Measurements from ENCODE around the gene RRP7A. TPM values are rescaled to one million over a fixed set of nuclear protein-coding genes. Genes with fewer than 3 reads are reported as not detected.

Gene RRP7A
- total and polyA plus RNA-seq, 2 donors (not counting 3 experiments of a cell fraction or from before 2014, with no cell fraction given), result 35.3 to 83.7 TPM

DNA sequence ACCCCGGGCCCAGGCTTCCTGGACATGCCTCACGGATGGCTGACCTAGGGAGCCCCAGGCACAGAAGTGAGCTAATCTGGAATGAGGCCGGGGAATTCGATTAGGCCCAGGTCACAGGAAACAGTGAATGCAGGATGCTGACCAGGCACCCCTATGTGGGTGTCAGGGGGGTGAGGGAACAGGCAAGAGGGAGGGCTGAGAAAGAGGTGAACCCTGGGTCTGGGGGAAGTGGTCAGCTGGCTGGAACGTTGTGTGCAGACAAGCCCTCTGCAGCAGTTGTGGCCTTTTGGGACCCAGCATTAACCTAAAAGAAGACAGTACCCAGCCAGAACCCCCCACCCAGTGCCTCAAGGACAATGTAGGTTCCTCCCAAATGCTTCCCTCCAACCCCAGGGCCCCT, 42.3 kb upstream of the RRP7A start:
- no peak overlapping the region for H3K4me2 ChIP-seq (ENCODE audit: insufficient read depth, low read length)
- no peak overlapping the region for H3K9ac ChIP-seq (replicated peaks; ENCODE audit: extremely low read depth, insufficient read depth, low read length)
- no peaks in the 10 kb centered on the region for H3K4me1 ChIP-seq (ENCODE audit: control insufficient read depth, extremely low read depth, insufficient read depth, low read length)
- no peak for DNase-seq (ENCODE audit: low read depth, low spot score)
- intact Hi-C loops (cut with micrococcal nuclease), result no loop called here
- no peak for FAIRE-seq
- CTCF ChIA-PET, result interaction anchor here (1.7 to 2.7 kb wide), 3 partner anchors 10 to 391 kb away, joined by 4 to 10 read pairs (median 6); no protein-coding TSS in a partner anchor
- no peak overlapping the region for H3K4me3 ChIP-seq (replicated peaks in 1 of 3; ENCODE audit: insufficient read depth in 1 of 3, low read depth in 1 of 3, low read length in 3 of 3)
- H3K27ac ChIP-seq (ENCODE audit: insufficient read depth, low read depth, low read length), result no peak overlapping the region
- H3K79me2 ChIP-seq (ENCODE audit: control insufficient read depth, insufficient read depth, low read length), result no peaks in the 10 kb centered on the region
- no peaks in the 10 kb centered on the region for H3K9me1 ChIP-seq (replicated peaks; ENCODE audit: control insufficient read depth, extremely low read depth, insufficient read depth, low read length)
- no peaks in the 10 kb centered on the region for H3K9me3 ChIP-seq (replicated peaks; ENCODE audit: control insufficient read depth, insufficient read depth, low read length)
- H3K36me3 ChIP-seq (ENCODE audit: control insufficient read depth in 2 of 2, extremely low read depth in 1 of 2, insufficient read depth in 2 of 2, low read length in 2 of 2), result no peaks in the 10 kb centered on the region
- POLR2A ChIA-PET, result interaction anchor here (1.2 kb wide), 1 partner anchor 53 kb away, joined by 3 read pairs; no protein-coding TSS in a partner anchor
- no peaks in the 10 kb centered on the region for H3K27me3 ChIP-seq (ENCODE audit: control insufficient read depth in 2 of 2, insufficient read depth in 2 of 2, low read length in 2 of 2)
- no TSS peak for BruUV-seq (replicated peaks)
- H4K20me1 ChIP-seq (replicated peaks; ENCODE audit: control insufficient read depth, extremely low read depth, insufficient read depth, low read length), result no peaks in the 10 kb centered on the region
- dilution Hi-C loops (cut with MboI; ENCODE audit: extremely low pct_ligation_motif_present, low sequenced_read_pairs), result no loop called here
- H2AFZ ChIP-seq (ENCODE audit: low read depth, low read length), result no peak overlapping the region
- TF ChIP-seq FOS (IDR thresholded peaks at IDR 0.05; ENCODE audit: borderline replicate concordance, insufficient read depth, low read length), result no peak
- no peak for TF ChIP-seq MYC (IDR thresholded peaks at IDR 0.05; ENCODE audit: low read depth, low read length)
- TF ChIP-seq POLR2AphosphoS5 (IDR thresholded peaks at IDR 0.05; ENCODE audit: insufficient read depth, low read depth, low read length), result no peak
- TF ChIP-seq, protein P1, sequence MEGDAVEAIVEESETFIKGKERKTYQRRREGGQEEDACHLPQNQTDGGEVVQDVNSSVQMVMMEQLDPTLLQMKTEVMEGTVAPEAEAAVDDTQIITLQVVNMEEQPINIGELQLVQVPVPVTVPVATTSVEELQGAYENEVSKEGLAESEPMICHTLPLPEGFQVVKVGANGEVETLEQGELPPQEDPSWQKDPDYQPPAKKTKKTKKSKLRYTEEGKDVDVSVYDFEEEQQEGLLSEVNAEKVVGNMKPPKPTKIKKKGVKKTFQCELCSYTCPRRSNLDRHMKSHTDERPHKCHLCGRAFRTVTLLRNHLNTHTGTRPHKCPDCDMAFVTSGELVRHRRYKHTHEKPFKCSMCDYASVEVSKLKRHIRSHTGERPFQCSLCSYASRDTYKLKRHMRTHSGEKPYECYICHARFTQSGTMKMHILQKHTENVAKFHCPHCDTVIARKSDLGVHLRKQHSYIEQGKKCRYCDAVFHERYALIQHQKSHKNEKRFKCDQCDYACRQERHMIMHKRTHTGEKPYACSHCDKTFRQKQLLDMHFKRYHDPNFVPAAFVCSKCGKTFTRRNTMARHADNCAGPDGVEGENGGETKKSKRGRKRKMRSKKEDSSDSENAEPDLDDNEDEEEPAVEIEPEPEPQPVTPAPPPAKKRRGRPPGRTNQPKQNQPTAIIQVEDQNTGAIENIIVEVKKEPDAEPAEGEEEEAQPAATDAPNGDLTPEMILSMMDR (IDR thresholded peaks at IDR 0.05; ENCODE audit: extremely low read depth in 1 of 2, insufficient read depth in 1 of 2, low read depth in 1 of 2, low read length in 2 of 2), result no peak
- TF ChIP-seq POLR2A (IDR thresholded peaks at IDR 0.05; ENCODE audit: low read depth, low read length), result no peak
- no peak for TF ChIP-seq JUN (IDR thresholded peaks at IDR 0.05; ENCODE audit: borderline replicate concordance, insufficient read depth, insufficient read length, low read depth)
- TF ChIP-seq EZH2 (IDR thresholded peaks at IDR 0.05; ENCODE audit: borderline replicate concordance, low read depth, low read length, severe bottlenecking), result no peak
- no peak for TF ChIP-seq GATA2 (IDR thresholded peaks at IDR 0.05; ENCODE audit: insufficient read depth, insufficient read length, low read depth, low read length)
- TF ChIP-seq, protein P2, sequence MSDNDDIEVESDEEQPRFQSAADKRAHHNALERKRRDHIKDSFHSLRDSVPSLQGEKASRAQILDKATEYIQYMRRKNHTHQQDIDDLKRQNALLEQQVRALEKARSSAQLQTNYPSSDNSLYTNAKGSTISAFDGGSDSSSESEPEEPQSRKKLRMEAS (IDR thresholded peaks at IDR 0.05; ENCODE audit: insufficient read depth, insufficient read length), result no peak
